D721Med (cell line): Measurements from ENCODE around the gene CCDC102A.
"Not testable (repeated sequence)": the region's sequence is repeated elsewhere in the genome, so short reads cannot be mapped to it uniquely, and the experiment has no call there.

Source experiments
- DNase-seq: peaks from one replicate; pipeline ENCODE4 v3.0.0; 2011; ENCODE audit warnings: low spot score; ENCODE audit not compliant: insufficient read length
- FAIRE-seq: peaks from 2 replicates; lab custom pipeline; 2011; peaks lifted over from hg19 to GRCh38; lab: Jason Lieb, UNC
- CTCF ChIP-seq: IDR thresholded peaks from 2 replicates; pipeline ENCODE4 v1.5.1; 2012; ENCODE audit warnings: mild to moderate bottlenecking, control low read depth; ENCODE audit not compliant: insufficient read depth; ENCODE audit errors: missing control alignments

CCDC102A gene

GRCh38 chr16:57505169-57505568 lies 31.2 kb downstream of the CCDC102A start:
- DNase-seq, result no peak
- no peak for TF ChIP-seq CTCF
- no peak for FAIRE-seq

GRCh38 chr16:57504491-57504890 lies 31.9 kb downstream of the CCDC102A start:
- DNase-seq (no peak), FAIRE-seq (no peak)
- TF ChIP-seq CTCF, result no peak

- DNase-seq (no peak), FAIRE-seq (no peak)
- no peak for TF ChIP-seq CTCF
These were observed 32.4 kb downstream of the CCDC102A start for GRCh38 chr16:57504001-57504400.

- no peak for TF ChIP-seq CTCF
- DNase-seq (no peak), FAIRE-seq (no peak)
These were observed 33.0 kb downstream of the CCDC102A start for GRCh38 chr16:57503366-57503765.

GRCh38 chr16:57502048-57502775 lies 34.2 kb downstream of the CCDC102A start:
- no peak for FAIRE-seq
- DNase-seq, result no peak
- no peak for TF ChIP-seq CTCF

- FAIRE-seq, result no peak
- no peak for TF ChIP-seq CTCF
- no peak for DNase-seq
These were observed 34.9 kb downstream of the CCDC102A start for GRCh38 chr16:57501492-57501891.

GRCh38 chr16:57500578-57501111 lies 35.7 kb downstream of the CCDC102A start:
- no peak for TF ChIP-seq CTCF
- no peak for FAIRE-seq
- no peak for DNase-seq

GRCh38 chr16:57499941-57500340 lies 36.4 kb downstream of the CCDC102A start:
- not testable (repeated sequence) for DNase-seq, FAIRE-seq
